ENCODE results near the gene GATA6. TPM values are rescaled to one million over a fixed set of nuclear protein-coding genes. Genes with fewer than 3 reads are reported as not detected.
"Not testable (repeated sequence)": the region's sequence is repeated elsewhere in the genome, so short reads cannot be mapped to it uniquely, and the experiment has no call there.

Gene GATA6
- total and polyA plus RNA-seq, 10 of the 15 experiments (the other 5 are each of a cell fraction or from before 2014, with no cell fraction given), result 0.04 to 0.05 TPM; not detected in 8

GRCh38 chr18:22194151-22194598, 24.8 kb downstream of the GATA6 start (continued):
- TF ChIP-seq ZBTB4 (CRISPR knock-in tag; IDR thresholded peaks at IDR 0.05) (no peak), NR2C2 (IDR thresholded peaks at IDR 0.05; ENCODE audit: borderline replicate concordance, control insufficient read depth, insufficient read length, low read depth) (no peak), RAD21 (IDR thresholded peaks at IDR 0.05; ENCODE audit: insufficient read depth, low read depth, low read length) (no peak), GATAD2B (conservative IDR thresholded peaks at IDR 0.05; ENCODE audit: low read depth) (no peak)

- intact Hi-C loops (cut with micrococcal nuclease; ENCODE audit: unreplicated experiment), result no loop called here
- RAD21 ChIA-PET (ENCODE audit: unreplicated experiment), result no interaction called here
- SMC1A ChIA-PET (ENCODE audit: uncharacterized antibody, unreplicated experiment), result no interaction called here
- Histone ChIP-seq H2AFZ (ENCODE audit: control insufficient read depth, low read depth, low read length) (no peak overlapping the region), H4K20me1 (ENCODE audit: control insufficient read depth, insufficient read depth) (no peaks in the 10 kb centered on the region), H3K79me2 (ENCODE audit: control insufficient read depth, insufficient read depth, low read length) (no peaks in the 10 kb centered on the region), H3K4me1 (ENCODE audit: control insufficient read depth, insufficient read depth, low read length) (no peaks in the 10 kb centered on the region), H3K9me3 (replicated peaks; ENCODE audit: control insufficient read depth, insufficient read depth, low read length) (no peaks in the 10 kb centered on the region), H3K4me2 (ENCODE audit: control insufficient read depth, insufficient read depth) (no peak overlapping the region), H3K9ac (ENCODE audit: control insufficient read depth, insufficient read depth, low read length) (no peak overlapping the region), H3K4me3 (no peak overlapping the region), H3K27ac (ENCODE audit: control insufficient read depth, insufficient read depth) (no peak overlapping the region), H3K36me3 (ENCODE audit: control insufficient read depth in 2 of 2, insufficient read depth in 2 of 2, low read length in 1 of 2) (no peaks in the 10 kb centered on the region), H3K27me3 (replicated peaks in 1 of 2; ENCODE audit: control insufficient read depth in 2 of 2, insufficient read depth in 2 of 2, low read length in 1 of 2) (no peaks in the 10 kb centered on the region)
- whole genome bisulfite sequencing (ENCODE audit: insufficient coverage, insufficient replicate concordance, low lambda C conversion rate, missing lambda C conversion rate), result 18% methylated on average over 11 of the region's 11 CpGs
- BruUV-seq (replicated peaks), result no TSS peak
- FAIRE-seq (no peak), ATAC-seq (no peak), DNase-seq (ENCODE audit: low read depth, low spot score) (no peak)
- no peak for TF ChIP-seq PAX8 (IDR thresholded peaks at IDR 0.05)
- TF ChIP-seq SIX5 (IDR thresholded peaks at IDR 0.05; ENCODE audit: low read depth, low read length, severe bottlenecking), result no peak
- no peak for TF ChIP-seq NKRF (conservative IDR thresholded peaks at IDR 0.05)
- CTCF ChIA-PET, result no interaction called here
- in situ Hi-C loops (cut with MboI), result no loop called here
- POLR2A ChIA-PET, result no interaction called here
Observed at GRCh38 chr18:22195052-22195451, 25.7 kb downstream of the GATA6 start.

GRCh38 chr18:22196943-22197342, 27.6 kb downstream of the GATA6 start:
- DNase-seq (ENCODE audit: low read depth, low spot score); FAIRE-seq; in situ Hi-C loops (cut with MboI); H3K9ac ChIP-seq (ENCODE audit: control insufficient read depth, insufficient read depth, low read length); intact Hi-C loops (cut with micrococcal nuclease; ENCODE audit: unreplicated experiment); H3K4me2 ChIP-seq (ENCODE audit: control insufficient read depth, insufficient read depth); SMC1A ChIA-PET (ENCODE audit: uncharacterized antibody, unreplicated experiment); CTCF ChIA-PET; H3K27me3 ChIP-seq (replicated peaks in 1 of 2; ENCODE audit: control insufficient read depth in 2 of 2, insufficient read depth in 2 of 2, low read length in 1 of 2); H3K4me1 ChIP-seq (ENCODE audit: control insufficient read depth, insufficient read depth, low read length); H3K27ac ChIP-seq (ENCODE audit: control insufficient read depth, insufficient read depth); H3K9me3 ChIP-seq (replicated peaks; ENCODE audit: control insufficient read depth, insufficient read depth, low read length); BruUV-seq (replicated peaks); ATAC-seq; H3K36me3 ChIP-seq (ENCODE audit: control insufficient read depth in 2 of 2, insufficient read depth in 2 of 2, low read length in 1 of 2); RAD21 ChIA-PET (ENCODE audit: unreplicated experiment); H2AFZ ChIP-seq (ENCODE audit: control insufficient read depth, low read depth, low read length); POLR2A ChIA-PET; H3K79me2 ChIP-seq (ENCODE audit: control insufficient read depth, insufficient read depth, low read length); H3K4me3 ChIP-seq; H4K20me1 ChIP-seq (ENCODE audit: control insufficient read depth, insufficient read depth): not testable (repeated sequence)
- WGBS (ENCODE audit: insufficient coverage, insufficient replicate concordance, low lambda C conversion rate, missing lambda C conversion rate), result 52% methylated on average over 4 of the region's 5 CpGs

Data from GM12878 (cell line).